WTC11 (cell line): Measurements from ENCODE around the gene ATP8B4. TPM values are rescaled to one million over a fixed set of nuclear protein-coding genes. Genes with fewer than 3 reads are reported as not detected.

ENCODE experiments used
- ATAC-seq: fragments of 200-7000 bp; cut with Tn5 transposase; 2 replicates; pipeline ENCODE4 v1.10.0; 2021; ENCODE audit warnings: mild to moderate bottlenecking, moderate library complexity
- CTCF ChIA-PET: fragments of 300-600 bp; sonication (Branson Sonifier 250); formaldehyde crosslinking; loops from one replicate; lab custom pipeline; 2021; ENCODE audit warnings: antibody characterized with exemption; lab: Charles Lee
- POLR2A ChIA-PET: fragments of 350-600 bp; sonication (Branson Sonifier 250); formaldehyde crosslinking; loops from one replicate; lab custom pipeline; 2021; ENCODE audit warnings: antibody characterized with exemption; lab: Charles Lee
- DNase-seq: peaks from one replicate; pipeline ENCODE4 v3.0.0; 2021; ENCODE audit warnings: low spot score
- H3K27ac Mint-ChIP-seq: 2 replicates; pipeline ENCODE4 v1.8.0; 2021; ENCODE audit warnings: mixed read lengths
- H3K27me3 Mint-ChIP-seq: 2 replicates; pipeline ENCODE4 v1.8.0; 2021; ENCODE audit warnings: low read depth, mild to moderate bottlenecking, moderate library complexity, mixed read lengths
- H3K36me3 Mint-ChIP-seq: 2 replicates; pipeline ENCODE4 v1.8.0; 2021; ENCODE audit warnings: mixed read lengths
- H3K4me1 Mint-ChIP-seq: 2 replicates; pipeline ENCODE4 v1.8.0; 2022; ENCODE audit warnings: mixed read lengths
- H3K4me3 Mint-ChIP-seq: 2 replicates; pipeline ENCODE4 v1.8.0; 2021; ENCODE audit warnings: mild to moderate bottlenecking, moderate library complexity, mixed read lengths
- H3K9me3 Mint-ChIP-seq: 2 replicates; pipeline ENCODE4 v1.8.0; 2021; ENCODE audit warnings: mixed read lengths
- ESRRA ChIP-seq: sonication (generic); formaldehyde crosslinking; IDR thresholded peaks from 2 replicates; pipeline ENCODE4 v1.8.1; 2022; ENCODE audit warnings: mild to moderate bottlenecking, missing genetic modification reagents, borderline replicate concordance
- GRHL2 ChIP-seq: fragments of 250-450 bp; sonication (Bioruptor Pico); IDR thresholded peaks from 2 replicates; pipeline ENCODE4 v1.8.0; 2022; ENCODE audit warnings: mild to moderate bottlenecking, moderate library complexity; ENCODE audit not compliant: insufficient replicate concordance, severe bottlenecking
- GTF2I ChIP-seq: fragments of 250-450 bp; sonication (Bioruptor Pico); conservative IDR thresholded peaks from 2 replicates; pipeline ENCODE4 v1.4.0; 2021; ENCODE audit warnings: mild to moderate bottlenecking
- HMGA2 ChIP-seq: fragments of 250-450 bp; sonication (Bioruptor Pico); IDR thresholded peaks from 2 replicates; pipeline ENCODE4 v1.4.0; 2021; ENCODE audit warnings: mild to moderate bottlenecking, moderate library complexity
- IRF2 ChIP-seq: sonication (generic); formaldehyde crosslinking; IDR thresholded peaks from 2 replicates; pipeline ENCODE4 v1.8.0; 2022; ENCODE audit warnings: low read depth, missing genetic modification reagents, borderline replicate concordance
- MYBL2 ChIP-seq: sonication (generic); formaldehyde crosslinking; IDR thresholded peaks from 2 replicates; pipeline ENCODE4 v1.8.1; 2023; ENCODE audit warnings: mild to moderate bottlenecking, moderate library complexity, missing genetic modification reagents
- NR1H2 ChIP-seq: sonication (generic); formaldehyde crosslinking; IDR thresholded peaks from 2 replicates; pipeline ENCODE4 v1.9.0; 2021; ENCODE audit warnings: mild to moderate bottlenecking, moderate library complexity, missing genetic modification reagents
- TEAD4 ChIP-seq: sonication (generic); formaldehyde crosslinking; IDR thresholded peaks from 2 replicates; pipeline ENCODE4 v1.8.0; 2022; ENCODE audit warnings: mild to moderate bottlenecking, missing genetic modification reagents
- ZNF219 ChIP-seq: sonication (generic); formaldehyde crosslinking; IDR thresholded peaks from 2 replicates; pipeline ENCODE4 v1.8.0; 2023; ENCODE audit warnings: missing genetic modification reagents, mild to moderate bottlenecking, borderline replicate concordance
- ZNF232 ChIP-seq: sonication (generic); formaldehyde crosslinking; IDR thresholded peaks from 2 replicates; pipeline ENCODE4 v1.8.0; 2022; ENCODE audit warnings: mild to moderate bottlenecking, missing genetic modification reagents
- total RNA-seq: library from RNA; stranded (reverse); gene quantifications from 3 replicates; pipeline ENCODE4 v1.2.3, GENCODE V29; 2021
- TF ChIP-seq, protein P1 (sequence below): sonication (generic); formaldehyde crosslinking; IDR thresholded peaks from 2 replicates; pipeline ENCODE4 v1.8.1; 2023; ENCODE audit warnings: mild to moderate bottlenecking, moderate library complexity, missing genetic modification reagents
- TF ChIP-seq, protein P2 (sequence below): sonication (generic); formaldehyde crosslinking; IDR thresholded peaks from 2 replicates; pipeline ENCODE4 v1.8.1; 2022; ENCODE audit warnings: mild to moderate bottlenecking, moderate library complexity, missing genetic modification reagents
- TF ChIP-seq, protein P3 (sequence below): sonication (generic); formaldehyde crosslinking; IDR thresholded peaks from 2 replicates; pipeline ENCODE4 v1.8.0; 2022; ENCODE audit warnings: mild to moderate bottlenecking, missing genetic modification reagents
- TF ChIP-seq, protein P4 (sequence below): sonication (generic); formaldehyde crosslinking; conservative IDR thresholded peaks from 2 replicates; pipeline ENCODE4 v1.8.1; 2023; ENCODE audit warnings: mild to moderate bottlenecking, low read depth, missing genetic modification reagents, moderate library complexity
- TF ChIP-seq, protein P5 (sequence below): sonication (generic); formaldehyde crosslinking; IDR thresholded peaks from 2 replicates; pipeline ENCODE4 v1.8.1; 2023; ENCODE audit warnings: mild to moderate bottlenecking, missing genetic modification reagents, moderate library complexity

Gene ATP8B4
- total RNA-seq, 1 experiment from 2014 or later = 0.37 TPM

DNA sequence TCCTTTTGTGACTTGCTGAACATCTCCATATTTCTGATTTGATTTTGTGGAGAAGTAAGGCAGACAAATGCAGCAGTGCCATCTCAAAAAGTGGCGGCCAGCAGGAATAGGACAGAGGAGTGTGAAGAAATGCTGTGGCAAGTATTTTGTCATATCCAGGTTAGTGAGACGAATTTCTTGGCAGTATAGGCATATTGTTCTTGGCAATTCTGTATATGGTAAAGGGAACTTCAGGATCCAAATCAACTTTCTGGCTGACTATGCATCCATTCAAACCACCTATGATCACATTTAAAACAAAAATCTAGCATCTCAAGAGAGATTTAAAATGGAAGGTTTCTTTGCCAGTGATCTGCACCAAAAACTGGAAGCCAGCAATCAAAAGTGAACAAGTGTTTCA, 270.2 kb downstream of the ATP8B4 start:
- Mint-ChIP-seq H3K27me3 (no peaks in the 10 kb centered on the region; the same call in 1 of the 2 replicates), H3K27ac (no peak overlapping the region)
- TF ChIP-seq ZNF219 (no peak), HMGA2 (CRISPR knock-in tag) (no peak), TEAD4 (CRISPR knock-in tag) (no peak)
- TF ChIP-seq, all 79 proteins: peak for 0
- no peak for DNase-seq
- no peak overlapping the region for H3K4me3 Mint-ChIP-seq
- H3K36me3 Mint-ChIP-seq = no peaks in the 10 kb centered on the region
- ChIA-PET POLR2A (no interaction called here), CTCF (no interaction called here)
- peaks cover 29% of the 10 kb centered on the region for H3K9me3 Mint-ChIP-seq
- no peaks in the 10 kb centered on the region for H3K4me1 Mint-ChIP-seq
- ATAC-seq = no peak

DNA sequence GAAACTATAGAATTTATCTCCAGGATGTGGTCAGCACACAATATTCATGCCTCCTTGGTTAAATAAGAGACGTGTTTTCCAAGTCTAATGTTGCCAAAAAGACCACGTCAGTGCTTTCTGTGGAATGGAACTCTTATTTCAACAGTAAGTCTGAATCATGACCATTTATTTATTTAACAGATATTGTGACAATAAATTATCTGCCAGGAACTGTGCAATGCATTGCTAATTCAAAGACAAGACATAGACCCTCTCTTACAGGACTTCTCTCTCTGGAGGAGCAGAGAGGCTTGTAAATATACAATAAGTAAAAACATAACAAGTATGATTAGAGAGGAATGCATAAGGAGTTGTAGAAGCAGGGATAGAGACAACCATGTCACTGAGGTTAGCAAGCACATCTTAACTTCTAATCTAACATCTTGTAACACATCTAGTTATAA, 270.7 kb downstream of the ATP8B4 start:
- ChIA-PET POLR2A (no interaction called here), CTCF (no interaction called here)
- ATAC-seq = no peak
- no peaks in the 10 kb centered on the region for H3K36me3 Mint-ChIP-seq
- TF ChIP-seq, protein P1, sequence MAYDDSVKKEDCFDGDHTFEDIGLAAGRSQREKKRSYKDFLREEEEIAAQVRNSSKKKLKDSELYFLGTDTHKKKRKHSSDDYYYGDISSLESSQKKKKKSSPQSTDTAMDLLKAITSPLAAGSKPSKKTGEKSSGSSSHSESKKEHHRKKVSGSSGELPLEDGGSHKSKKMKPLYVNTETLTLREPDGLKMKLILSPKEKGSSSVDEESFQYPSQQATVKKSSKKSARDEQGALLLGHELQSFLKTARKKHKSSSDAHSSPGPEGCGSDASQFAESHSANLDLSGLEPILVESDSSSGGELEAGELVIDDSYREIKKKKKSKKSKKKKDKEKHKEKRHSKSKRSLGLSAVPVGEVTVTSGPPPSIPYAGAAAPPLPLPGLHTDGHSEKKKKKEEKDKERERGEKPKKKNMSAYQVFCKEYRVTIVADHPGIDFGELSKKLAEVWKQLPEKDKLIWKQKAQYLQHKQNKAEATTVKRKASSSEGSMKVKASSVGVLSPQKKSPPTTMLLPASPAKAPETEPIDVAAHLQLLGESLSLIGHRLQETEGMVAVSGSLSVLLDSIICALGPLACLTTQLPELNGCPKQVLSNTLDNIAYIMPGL (CRISPR knock-in tag) = no peak
- TF ChIP-seq, protein P2, sequence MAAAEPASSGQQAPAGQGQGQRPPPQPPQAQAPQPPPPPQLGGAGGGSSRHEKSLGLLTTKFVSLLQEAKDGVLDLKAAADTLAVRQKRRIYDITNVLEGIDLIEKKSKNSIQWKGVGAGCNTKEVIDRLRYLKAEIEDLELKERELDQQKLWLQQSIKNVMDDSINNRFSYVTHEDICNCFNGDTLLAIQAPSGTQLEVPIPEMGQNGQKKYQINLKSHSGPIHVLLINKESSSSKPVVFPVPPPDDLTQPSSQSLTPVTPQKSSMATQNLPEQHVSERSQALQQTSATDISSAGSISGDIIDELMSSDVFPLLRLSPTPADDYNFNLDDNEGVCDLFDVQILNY (CRISPR knock-in tag) = no peak
- TF ChIP-seq, protein P3, sequence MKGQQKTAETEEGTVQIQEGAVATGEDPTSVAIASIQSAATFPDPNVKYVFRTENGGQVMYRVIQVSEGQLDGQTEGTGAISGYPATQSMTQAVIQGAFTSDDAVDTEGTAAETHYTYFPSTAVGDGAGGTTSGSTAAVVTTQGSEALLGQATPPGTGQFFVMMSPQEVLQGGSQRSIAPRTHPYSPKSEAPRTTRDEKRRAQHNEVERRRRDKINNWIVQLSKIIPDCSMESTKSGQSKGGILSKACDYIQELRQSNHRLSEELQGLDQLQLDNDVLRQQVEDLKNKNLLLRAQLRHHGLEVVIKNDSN (CRISPR knock-in tag) = no peak
- no peaks in the 10 kb centered on the region; the same call in 1 of the 2 replicates for H3K27me3 Mint-ChIP-seq
- H3K4me1 Mint-ChIP-seq = no peaks in the 10 kb centered on the region
- no peak overlapping the region for H3K4me3 Mint-ChIP-seq
- DNase-seq = no peak
- H3K27ac Mint-ChIP-seq = no peak overlapping the region
- peaks cover 31% of the 10 kb centered on the region for H3K9me3 Mint-ChIP-seq

DNA sequence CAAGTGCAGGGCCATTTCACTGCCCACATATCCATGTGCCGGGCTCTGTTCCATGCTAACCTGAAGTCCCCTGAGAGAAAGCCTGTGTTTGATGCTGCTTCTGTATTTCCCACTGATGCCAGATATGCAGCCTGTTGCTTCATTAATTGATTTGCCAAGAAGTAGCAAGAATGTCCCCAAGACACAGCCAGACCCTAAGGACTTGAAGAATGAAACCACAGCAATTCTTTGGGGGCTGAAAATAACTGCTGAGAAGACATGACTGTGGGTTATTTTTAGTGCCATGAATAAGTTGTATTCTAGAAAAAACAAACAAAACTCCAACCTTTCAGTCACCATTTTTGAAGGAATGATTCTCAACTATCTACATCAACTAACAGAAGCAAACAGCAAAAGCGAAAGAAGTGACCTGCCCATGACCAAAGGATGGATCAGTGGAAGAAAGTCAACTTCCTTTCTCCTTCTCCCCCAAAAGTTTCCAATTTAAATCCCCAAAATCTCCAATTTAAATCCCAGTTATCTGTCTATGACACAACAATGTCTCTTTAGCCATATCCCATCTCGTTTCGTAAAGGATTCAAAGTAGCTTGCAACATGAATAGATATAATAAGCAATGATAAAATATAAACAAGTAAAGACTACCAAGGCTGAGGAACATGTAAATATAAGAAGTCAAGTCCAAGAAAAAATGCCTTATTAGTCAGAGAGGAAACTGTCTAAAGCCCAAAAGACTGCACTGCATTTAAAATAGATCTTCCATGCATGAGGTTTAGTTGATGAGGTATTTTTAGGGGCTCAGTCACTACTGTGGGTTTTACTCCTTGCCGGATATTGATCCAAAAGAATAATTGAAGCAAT, 271.4 kb downstream of the ATP8B4 start:
- no peak overlapping the region for H3K4me3 Mint-ChIP-seq
- H3K27ac Mint-ChIP-seq = no peak overlapping the region
- peaks cover 37% of the 10 kb centered on the region for H3K9me3 Mint-ChIP-seq
- DNase-seq (no peak), ATAC-seq (no peak)
- H3K36me3 Mint-ChIP-seq = no peaks in the 10 kb centered on the region
- H3K27me3 Mint-ChIP-seq = no peaks in the 10 kb centered on the region; the same call in 1 of the 2 replicates
- ChIA-PET POLR2A (no interaction called here), CTCF (interaction anchor here (1.2 kb wide), 1 partner anchor 15 kb away, joined by 5 read pairs; no protein-coding TSS in a partner anchor)
- TF ChIP-seq ESRRA = no peak
- no peak for TF ChIP-seq ZNF232 (CRISPR knock-in tag)
- TF ChIP-seq GRHL2 (CRISPR knock-in tag) = no peak
- TF ChIP-seq IRF2 (CRISPR knock-in tag) = no peak
- TF ChIP-seq GTF2I (CRISPR knock-in tag) = no peak
- TF ChIP-seq MYBL2 (CRISPR knock-in tag) = no peak
- no peak for TF ChIP-seq ZNF219
- TF ChIP-seq NR1H2 = no peak
- TF ChIP-seq, protein P4, sequence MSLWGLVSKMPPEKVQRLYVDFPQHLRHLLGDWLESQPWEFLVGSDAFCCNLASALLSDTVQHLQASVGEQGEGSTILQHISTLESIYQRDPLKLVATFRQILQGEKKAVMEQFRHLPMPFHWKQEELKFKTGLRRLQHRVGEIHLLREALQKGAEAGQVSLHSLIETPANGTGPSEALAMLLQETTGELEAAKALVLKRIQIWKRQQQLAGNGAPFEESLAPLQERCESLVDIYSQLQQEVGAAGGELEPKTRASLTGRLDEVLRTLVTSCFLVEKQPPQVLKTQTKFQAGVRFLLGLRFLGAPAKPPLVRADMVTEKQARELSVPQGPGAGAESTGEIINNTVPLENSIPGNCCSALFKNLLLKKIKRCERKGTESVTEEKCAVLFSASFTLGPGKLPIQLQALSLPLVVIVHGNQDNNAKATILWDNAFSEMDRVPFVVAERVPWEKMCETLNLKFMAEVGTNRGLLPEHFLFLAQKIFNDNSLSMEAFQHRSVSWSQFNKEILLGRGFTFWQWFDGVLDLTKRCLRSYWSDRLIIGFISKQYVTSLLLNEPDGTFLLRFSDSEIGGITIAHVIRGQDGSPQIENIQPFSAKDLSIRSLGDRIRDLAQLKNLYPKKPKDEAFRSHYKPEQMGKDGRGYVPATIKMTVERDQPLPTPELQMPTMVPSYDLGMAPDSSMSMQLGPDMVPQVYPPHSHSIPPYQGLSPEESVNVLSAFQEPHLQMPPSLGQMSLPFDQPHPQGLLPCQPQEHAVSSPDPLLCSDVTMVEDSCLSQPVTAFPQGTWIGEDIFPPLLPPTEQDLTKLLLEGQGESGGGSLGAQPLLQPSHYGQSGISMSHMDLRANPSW = no peak
- TF ChIP-seq, protein P5, sequence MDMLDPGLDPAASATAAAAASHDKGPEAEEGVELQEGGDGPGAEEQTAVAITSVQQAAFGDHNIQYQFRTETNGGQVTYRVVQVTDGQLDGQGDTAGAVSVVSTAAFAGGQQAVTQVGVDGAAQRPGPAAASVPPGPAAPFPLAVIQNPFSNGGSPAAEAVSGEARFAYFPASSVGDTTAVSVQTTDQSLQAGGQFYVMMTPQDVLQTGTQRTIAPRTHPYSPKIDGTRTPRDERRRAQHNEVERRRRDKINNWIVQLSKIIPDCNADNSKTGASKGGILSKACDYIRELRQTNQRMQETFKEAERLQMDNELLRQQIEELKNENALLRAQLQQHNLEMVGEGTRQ (CRISPR knock-in tag) = no peak
- no peaks in the 10 kb centered on the region for H3K4me1 Mint-ChIP-seq
